ENCODE measurements around the gene KCNJ4.
A peak's percentile ranks its signal among the peaks of the same experiment; 100 is the strongest.
"Not testable (repeated sequence)": the region's sequence is repeated elsewhere in the genome, so short reads cannot be mapped to it uniquely, and the experiment has no call there.

KCNJ4 gene

DNA sequence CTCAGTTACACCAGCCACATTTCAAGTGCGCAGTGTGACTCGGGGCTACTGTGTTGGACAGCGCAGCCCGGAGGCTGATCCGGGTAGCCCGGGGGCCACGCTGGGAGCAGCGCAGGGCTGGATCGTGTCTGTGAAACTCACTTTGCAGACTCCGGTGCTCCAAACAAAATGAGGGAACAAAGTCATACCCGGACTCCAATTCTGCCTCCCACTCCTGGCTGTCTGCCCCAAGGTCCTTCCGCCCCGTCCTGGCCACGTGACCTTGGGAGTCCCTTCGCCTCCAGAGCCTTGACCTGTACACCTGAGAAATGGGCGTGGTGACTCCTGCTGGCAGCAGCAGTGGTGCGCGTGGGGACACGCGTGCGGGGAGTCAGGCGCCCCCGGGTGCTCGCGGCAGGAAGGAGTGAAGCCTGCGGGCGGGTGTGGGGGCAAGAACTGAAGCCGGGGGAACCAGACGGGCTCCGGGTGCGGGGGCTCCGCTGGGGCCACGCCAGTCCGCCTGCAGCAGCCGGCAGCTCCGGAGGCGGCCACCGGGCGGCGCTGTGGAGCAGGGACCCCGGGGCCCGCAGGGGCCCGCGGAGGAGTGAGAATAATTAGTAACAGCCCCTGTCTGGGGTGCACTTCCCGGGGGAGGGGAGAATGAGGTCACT, 42.4 kb downstream of the KCNJ4 start:
- no peak for DNase-seq (ENCODE audit: low read depth)

DNA sequence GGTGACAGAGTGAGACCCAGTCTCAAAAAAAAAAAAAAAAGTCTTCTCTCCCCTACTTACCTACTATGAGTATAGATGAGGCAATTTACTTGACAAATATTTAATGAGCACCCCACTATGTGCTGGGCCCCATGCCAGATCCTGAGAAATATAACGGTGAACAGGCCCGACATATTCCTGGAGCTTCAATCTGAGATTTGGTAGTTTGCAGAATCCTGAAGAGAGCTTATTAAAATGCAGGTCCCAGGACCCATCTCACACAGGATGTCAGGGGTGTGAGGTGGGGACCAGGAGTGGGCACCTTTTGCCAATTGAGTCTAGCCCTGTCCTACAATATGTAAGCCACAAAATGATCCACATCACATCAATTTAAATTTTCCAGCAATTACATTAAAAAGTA, 44.0 kb downstream of the KCNJ4 start:
- DNase-seq (ENCODE audit: low read depth): no peak

DNA sequence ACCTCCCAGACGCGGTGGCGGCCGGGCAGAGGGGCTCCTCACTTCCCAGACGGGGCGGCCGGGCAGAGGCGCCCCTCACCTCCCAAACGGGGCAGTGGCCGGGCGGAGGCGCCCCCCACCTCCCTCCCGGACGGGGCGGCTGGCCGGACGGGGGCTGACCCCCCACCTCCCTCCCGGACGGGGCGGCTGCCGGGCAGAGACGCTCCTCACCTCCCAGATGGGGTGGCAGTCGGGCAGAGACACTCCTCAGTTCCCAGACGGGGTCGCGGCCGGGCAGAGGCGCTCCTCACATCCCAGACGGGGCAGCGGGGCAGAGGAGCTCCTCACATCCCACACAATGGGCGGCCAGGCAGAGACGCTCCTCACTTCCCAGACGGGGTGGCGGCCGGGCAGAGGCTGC, 45.1 kb downstream of the KCNJ4 start:
- DNase-seq (ENCODE audit: low read depth): not testable (repeated sequence)

GRCh38 chr22:38406617-38407016, 48.4 kb downstream of the KCNJ4 start:
- DNase-seq (ENCODE audit: low read depth): peak; percentile 38

- no peak for DNase-seq (ENCODE audit: low read depth)
These were observed 50.6 kb downstream of the KCNJ4 start for GRCh38 chr22:38404419-38404818.

DNA sequence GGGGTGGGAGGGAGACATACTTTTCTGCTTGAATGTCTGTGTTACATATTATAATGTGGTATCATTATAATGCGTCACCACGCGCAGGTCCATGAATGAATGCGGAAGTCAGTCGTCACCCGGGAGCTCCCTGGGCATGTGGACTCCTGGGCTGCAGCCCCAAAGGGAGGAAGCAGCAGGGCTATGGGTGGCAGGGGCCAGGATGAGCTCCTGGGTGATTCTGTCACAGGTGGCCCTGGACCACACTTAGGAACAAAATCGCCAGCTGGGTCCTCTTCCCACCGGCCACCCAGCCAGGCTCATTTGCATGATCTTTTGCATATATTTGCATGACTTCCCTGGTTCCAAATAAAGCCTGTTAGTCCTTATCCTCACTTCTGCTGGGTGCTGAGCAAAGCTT, 51.2 kb downstream of the KCNJ4 start:
- DNase-seq (ENCODE audit: low read depth): no peak

DNA sequence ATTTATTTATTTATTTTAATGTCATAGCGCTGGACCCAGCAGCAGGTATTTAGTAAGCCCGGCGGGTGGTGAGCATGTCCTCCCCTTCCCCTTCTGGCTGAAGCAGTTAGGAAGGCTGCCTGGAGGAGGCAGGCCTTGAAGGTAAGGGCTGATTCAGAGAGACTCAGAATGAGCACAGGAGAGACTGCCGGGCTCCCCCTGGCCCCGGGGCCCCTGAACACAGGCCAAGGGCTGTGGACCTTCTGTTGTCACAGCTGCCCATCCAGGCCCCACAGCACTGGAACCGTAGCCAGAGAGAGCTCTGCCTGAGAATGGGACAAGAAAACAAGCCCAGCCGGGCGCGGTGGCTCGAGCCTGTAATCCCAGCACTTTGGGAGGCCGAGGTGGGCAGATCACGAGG, 52.8 kb downstream of the KCNJ4 start:
- no peak for DNase-seq (ENCODE audit: low read depth)

GRCh38 chr22:38401336-38402084, 53.5 kb downstream of the KCNJ4 start:
- no peak for DNase-seq (ENCODE audit: low read depth)

- DNase-seq (ENCODE audit: low read depth): not testable (repeated sequence)
These were observed 54.7 kb downstream of the KCNJ4 start for GRCh38 chr22:38400256-38400655.

DNA sequence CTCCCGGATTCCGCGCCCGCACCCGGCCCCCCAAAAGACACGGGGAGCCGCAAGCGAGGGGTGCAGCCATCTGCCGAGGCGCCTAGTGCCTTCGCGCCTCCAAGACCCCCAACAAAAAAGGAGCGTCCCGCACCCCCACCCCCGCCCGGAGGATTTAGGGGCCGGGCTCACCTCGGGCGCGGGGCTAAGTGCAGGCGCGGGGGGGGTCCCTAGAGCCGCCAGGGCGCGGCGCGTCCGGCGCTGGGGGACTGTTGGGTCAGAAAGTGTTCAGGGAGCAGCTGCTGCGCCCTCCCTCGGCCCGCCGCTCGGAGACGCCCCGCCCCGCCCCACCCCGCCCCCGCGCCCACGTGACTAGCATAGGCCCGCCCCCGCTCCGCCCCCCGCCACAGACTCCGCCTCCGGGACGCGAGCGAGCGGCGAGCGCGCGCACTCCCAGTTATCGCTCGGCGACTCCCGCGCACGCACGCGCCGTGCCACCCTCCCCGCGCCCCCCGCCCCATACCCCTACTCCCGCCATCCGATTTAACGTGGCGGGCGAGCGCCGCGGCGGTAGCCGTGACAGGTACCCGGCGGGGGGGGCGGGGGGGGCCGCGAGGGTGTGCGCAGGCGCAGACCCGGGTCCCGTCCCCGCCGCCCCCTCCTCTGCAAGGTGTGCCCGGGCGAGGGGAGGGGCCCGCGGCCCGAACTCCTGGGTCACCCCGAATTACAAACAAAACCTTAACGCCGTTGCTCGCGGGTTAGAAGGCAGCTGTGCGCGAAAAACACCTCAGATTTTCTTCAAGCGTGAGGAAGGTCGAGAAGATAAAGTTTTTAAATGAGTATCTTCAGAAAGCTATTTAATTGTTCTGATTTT, 56.2 kb downstream of the KCNJ4 start:
- peak; percentile 83 for DNase-seq (ENCODE audit: low read depth)

DNA sequence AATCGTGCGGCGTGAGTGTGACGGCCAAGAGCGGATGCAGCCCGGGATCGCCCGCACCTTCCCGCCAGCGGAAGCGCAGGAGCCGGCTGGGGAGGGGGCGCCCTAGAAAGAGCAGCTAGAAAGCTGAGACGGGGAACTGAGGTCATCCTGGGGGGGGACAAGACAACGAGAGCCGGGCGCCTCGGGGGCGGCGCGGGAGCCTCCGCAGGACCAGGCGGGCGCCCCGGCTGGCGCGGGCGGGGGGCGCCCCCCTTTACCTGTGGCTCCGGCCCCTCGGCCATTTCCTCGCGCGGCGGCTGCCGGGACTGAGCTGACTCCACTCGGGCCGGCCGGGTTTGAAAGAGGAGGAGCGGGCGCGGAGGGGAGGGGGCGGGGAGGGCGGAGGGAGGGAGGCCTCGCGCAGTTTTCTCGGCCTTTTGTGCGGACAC, 56.8 kb downstream of the KCNJ4 start:
- DNase-seq (ENCODE audit: low read depth): peak; percentile 63

GRCh38 chr22:38397189-38398085, 57.6 kb downstream of the KCNJ4 start:
- peak; percentile 39 for DNase-seq (ENCODE audit: low read depth)

DNA sequence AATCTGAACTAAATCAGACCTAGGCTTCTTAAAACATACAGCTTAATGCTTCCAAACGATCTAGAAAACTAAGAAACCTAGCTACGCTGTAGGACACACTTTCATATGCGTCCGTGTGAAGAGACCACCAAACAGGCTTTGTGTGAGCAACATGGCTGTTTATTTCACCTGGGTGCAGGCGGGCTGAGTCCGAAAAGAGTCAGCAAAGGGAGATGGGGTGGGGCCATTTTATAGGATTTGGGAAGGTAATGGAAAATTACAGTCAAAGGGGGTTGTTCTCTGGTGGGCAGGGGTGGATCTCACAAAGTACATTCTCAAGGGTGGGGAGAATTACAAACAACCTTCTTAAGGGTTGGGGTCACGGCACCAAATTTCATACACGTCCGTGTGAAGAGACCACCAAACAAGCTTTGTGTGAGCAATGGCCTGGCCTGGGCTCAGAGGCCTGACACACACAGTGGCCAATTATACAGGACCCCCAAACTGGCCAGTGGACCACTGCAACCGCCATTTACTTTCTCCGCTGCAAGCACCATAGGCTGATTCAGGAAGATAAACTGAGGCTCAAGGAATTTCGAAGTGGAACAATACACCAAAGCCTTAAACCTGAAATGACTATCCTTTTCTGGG, 58.4 kb downstream of the KCNJ4 start:
- DNase-seq (ENCODE audit: low read depth): not testable (repeated sequence)

DNA sequence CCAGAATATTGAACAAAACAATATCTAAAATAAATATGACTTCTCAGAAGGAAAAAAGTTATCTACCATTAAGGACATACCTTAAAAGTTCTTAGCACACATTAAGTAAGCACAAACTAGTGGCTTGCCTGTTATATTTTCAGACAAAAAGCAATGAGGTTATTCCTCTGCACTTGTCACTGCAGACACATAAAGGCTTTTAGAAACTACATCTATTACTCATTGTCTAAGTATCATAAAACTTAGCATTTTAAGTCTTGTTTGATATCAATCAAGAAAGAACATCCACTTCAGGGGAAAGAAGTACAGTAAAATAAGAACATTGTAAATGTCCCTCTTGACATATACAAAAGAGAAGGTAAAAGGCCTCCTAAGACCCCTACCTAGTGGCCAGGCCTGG, 59.1 kb downstream of the KCNJ4 start:
- DNase-seq (ENCODE audit: low read depth): peak; percentile 31

GRCh38 chr22:38394929-38395624, 59.9 kb downstream of the KCNJ4 start:
- not testable (repeated sequence) for DNase-seq (ENCODE audit: low read depth)

- DNase-seq (ENCODE audit: low read depth): not testable (repeated sequence)
These were observed 65.6 kb downstream of the KCNJ4 start for GRCh38 chr22:38389428-38389818.

- not testable (repeated sequence) for DNase-seq (ENCODE audit: low read depth)
These were observed 66.2 kb downstream of the KCNJ4 start for GRCh38 chr22:38388506-38389427.

DNA sequence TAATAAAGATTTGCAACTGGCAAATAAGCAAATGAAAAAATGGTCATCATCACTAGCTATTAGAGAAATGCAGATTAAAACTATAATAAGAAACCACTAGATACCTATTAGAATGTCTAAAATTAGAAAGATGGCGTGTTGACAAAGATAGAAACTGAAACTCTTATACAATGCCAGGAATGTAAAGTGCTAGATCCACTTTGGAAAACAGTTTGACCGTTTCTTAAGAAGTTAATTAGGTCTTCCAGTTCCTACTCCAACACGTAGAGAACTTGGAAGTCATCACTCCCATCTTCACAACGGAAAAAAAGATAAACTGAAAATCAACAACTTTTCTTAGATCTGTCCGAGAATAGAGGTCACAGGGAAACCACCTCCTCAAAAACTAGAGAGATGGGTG, 68.1 kb downstream of the KCNJ4 start:
- not testable (repeated sequence) for DNase-seq (ENCODE audit: low read depth)

DNA sequence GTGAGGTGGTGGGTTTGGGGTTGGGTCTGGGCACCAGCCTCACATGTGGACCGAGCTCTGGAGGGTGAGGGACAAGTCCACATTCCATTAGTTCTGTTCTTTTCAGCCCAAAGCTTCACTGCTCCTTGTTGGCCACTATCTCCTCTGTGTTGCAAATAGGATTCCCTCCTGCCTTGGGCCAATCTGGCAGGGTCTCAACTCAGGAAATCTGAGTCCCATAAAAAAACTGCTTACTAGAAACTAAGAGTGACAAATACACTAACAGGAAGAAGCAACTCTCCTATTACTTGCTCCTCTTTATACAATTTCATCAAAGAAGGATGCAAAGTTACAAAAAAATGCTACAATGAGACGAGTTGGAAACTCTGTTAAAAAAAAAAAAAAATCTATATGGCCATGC, 71.6 kb downstream of the KCNJ4 start:
- DNase-seq (ENCODE audit: low read depth): no peak

All from ELR (cell line).